Measurements from ENCODE around the gene AK5.

DNA sequence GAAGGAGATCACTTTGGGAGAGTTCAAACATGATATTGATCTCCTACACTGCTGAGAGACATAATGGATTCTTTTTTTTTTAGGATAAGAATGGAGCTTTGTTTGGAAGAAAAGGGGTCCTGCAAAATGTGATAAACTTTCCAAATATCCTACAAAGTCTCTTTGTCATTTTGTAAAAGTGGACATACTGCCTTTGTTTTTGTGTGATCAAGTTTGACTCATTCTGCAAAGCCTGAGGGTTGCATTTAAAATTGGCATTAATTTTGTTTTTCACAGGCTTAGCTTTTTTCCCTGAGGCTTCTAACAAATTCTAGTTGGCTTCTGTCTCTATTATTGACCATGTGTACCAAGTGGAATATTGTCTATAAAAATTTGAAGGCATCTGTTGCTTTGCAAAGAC is 113.2 kb downstream of the AK5 start:
- no peak for TF ChIP-seq CTCF (conservative IDR thresholded peaks at IDR 0.05; ENCODE audit: low read depth, low read length)
- no peak for TF ChIP-seq POLR2A (IDR thresholded peaks at IDR 0.05; ENCODE audit: low read depth, low read length)
- TF ChIP-seq CEBPB (IDR thresholded peaks at IDR 0.05; ENCODE audit: low read depth, low read length), result no peak
- TF ChIP-seq, protein P1, sequence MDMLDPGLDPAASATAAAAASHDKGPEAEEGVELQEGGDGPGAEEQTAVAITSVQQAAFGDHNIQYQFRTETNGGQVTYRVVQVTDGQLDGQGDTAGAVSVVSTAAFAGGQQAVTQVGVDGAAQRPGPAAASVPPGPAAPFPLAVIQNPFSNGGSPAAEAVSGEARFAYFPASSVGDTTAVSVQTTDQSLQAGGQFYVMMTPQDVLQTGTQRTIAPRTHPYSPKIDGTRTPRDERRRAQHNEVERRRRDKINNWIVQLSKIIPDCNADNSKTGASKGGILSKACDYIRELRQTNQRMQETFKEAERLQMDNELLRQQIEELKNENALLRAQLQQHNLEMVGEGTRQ (IDR thresholded peaks at IDR 0.05; ENCODE audit: low read depth, low read length), result no peak
- TF ChIP-seq BHLHE40 (IDR thresholded peaks at IDR 0.05; ENCODE audit: low read depth, low read length), result no peak
- no peak for TF ChIP-seq RFX5 (IDR thresholded peaks at IDR 0.05; ENCODE audit: low read depth, low read length)
- no peak for TF ChIP-seq FOS (IDR thresholded peaks at IDR 0.05; ENCODE audit: low read depth, low read length)
- TF ChIP-seq NFE2L2 (IDR thresholded peaks at IDR 0.05; ENCODE audit: low read depth, low read length), result no peak
- no peak for TF ChIP-seq MAZ (IDR thresholded peaks at IDR 0.05; ENCODE audit: borderline replicate concordance, low read depth, low read length)
- TF ChIP-seq MAFK (IDR thresholded peaks at IDR 0.05; ENCODE audit: low read depth, low read length), result no peak
